Activated CD4-positive, CD25-positive, alpha-beta regulatory T cell treated with anti-CD3 and anti-CD28 coated beads, Interleukin-2, amount 50 U/mL, for 72 hours (primary cell): ENCODE data around the gene LRRC47.

Experiments used
- DNase-seq: peaks from one replicate; pipeline ENCODE4 v3.0.0; 2021

Gene LRRC47

GRCh38 chr1:3785456-3786157 lies 10.7 kb downstream of the LRRC47 start:
- no peak for DNase-seq

GRCh38 chr1:3785045-3785444 lies 11.3 kb downstream of the LRRC47 start:
- DNase-seq: no peak

GRCh38 chr1:3783651-3784474 lies 12.4 kb downstream of the LRRC47 start:
- DNase-seq: no peak

GRCh38 chr1:3780901-3781300 lies 15.4 kb downstream of the LRRC47 start:
- no peak for DNase-seq

- DNase-seq: no peak
Measured at GRCh38 chr1:3779912-3780416, 16.3 kb downstream of the LRRC47 start.

GRCh38 chr1:3779265-3779911 lies 16.9 kb downstream of the LRRC47 start:
- DNase-seq: no peak

- DNase-seq: no peak
Measured at GRCh38 chr1:3778590-3779264, 17.6 kb downstream of the LRRC47 start.

GRCh38 chr1:3777647-3778589 lies 18.4 kb downstream of the LRRC47 start:
- DNase-seq: no peak

- DNase-seq: no peak
Measured at GRCh38 chr1:3777078-3777547, 19.2 kb downstream of the LRRC47 start.

GRCh38 chr1:3776231-3776961 lies 19.9 kb downstream of the LRRC47 start:
- DNase-seq: no peak

- no peak for DNase-seq
Measured at GRCh38 chr1:3775490-3776230, 20.6 kb downstream of the LRRC47 start.

GRCh38 chr1:3774946-3775489 lies 21.3 kb downstream of the LRRC47 start:
- no peak for DNase-seq

- no peak for DNase-seq
Measured at GRCh38 chr1:3774276-3774945, 21.9 kb downstream of the LRRC47 start.

- DNase-seq: no peak
Measured at GRCh38 chr1:3773572-3774275, 22.6 kb downstream of the LRRC47 start.

- DNase-seq: no peak
Measured at GRCh38 chr1:3772715-3773571, 23.4 kb downstream of the LRRC47 start, which contains the start of gene SMIM1. Gene SMIM1 (plus strand): TSS chr1:3772749. CDS start chr1:3775374, 2,625 bp downstream.

- DNase-seq: peak; percentile 89
Measured at GRCh38 chr1:3772027-3772714, 24.1 kb downstream of the LRRC47 start.
